UCSD-AML1 (cell line): ENCODE data around the gene HSDL2.
"Not testable (repeated sequence)": the region's sequence is repeated elsewhere in the genome, so short reads cannot be mapped to it uniquely, and the experiment has no call there.

Source experiments
- DNase-seq: peaks from one replicate; lab custom pipeline; 2025; ENCODE audit not compliant: unreplicated experiment; lab: John Stamatoyannopoulos, UW

The HSDL2 gene

GRCh38 chr9:112393146-112393545 is 13.2 kb downstream of the HSDL2 start:
- not testable (repeated sequence) for DNase-seq

- DNase-seq: no peak
These were observed 16.5 kb downstream of the HSDL2 start for GRCh38 chr9:112396416-112396815.

- DNase-seq: no peak
These were observed 17.0 kb downstream of the HSDL2 start for GRCh38 chr9:112396872-112397271.

DNA sequence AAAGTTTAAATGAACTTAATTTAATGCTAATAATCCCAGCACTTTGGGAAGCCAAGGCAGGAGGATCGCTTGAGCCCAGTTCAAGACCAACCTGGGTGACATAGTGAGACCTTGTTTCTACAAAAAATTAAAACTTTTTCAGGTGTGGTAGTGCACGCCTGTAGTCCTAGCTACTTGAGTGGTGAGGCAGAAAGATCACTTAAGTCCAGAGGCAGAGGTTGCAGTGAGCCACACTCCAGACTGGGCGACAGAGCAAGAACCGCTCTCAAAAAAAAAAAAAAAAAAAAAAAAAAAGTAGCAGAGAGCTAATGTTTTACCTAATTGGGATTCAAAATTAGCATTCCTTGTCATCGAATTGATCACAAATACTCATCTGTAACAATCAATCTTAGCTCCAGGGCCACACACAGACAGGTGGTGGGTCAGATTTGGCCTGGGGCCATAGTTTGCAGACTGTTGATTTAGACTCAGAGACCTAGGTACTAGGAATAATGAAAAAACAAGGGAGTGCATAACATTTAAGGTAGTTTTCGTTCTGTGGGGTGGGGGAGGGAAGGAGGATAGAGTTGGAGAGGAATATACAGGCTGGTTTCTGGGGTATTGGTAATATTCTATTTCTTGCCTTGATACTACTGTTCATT is 21.4 kb downstream of the HSDL2 start:
- DNase-seq: no peak

DNA sequence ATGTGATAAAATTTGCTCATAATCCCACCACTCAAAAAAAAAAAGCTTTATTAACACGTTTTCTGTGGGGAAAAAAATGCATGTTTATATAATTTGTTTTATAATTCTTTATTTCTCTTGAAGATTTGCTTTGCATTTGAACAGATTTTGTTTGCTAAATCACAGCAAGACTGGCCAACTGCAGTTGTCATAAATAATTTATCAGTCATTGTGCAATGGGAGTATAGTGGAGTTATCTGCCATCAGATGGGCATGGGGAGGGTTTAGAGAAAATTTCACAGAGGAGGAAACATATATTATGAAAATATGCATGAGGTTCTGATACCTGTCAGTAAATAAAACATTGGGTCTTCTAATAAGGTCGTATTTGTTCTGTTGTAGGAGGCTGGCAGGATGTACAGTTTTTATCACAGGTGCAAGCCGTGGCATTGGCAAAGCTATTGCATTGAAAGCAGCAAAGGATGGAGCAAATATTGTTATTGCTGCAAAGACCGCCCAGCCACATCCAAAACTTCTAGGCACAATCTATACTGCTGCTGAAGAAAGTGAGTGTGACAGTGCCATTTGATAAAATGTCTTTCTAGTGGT is 23.8 kb downstream of the HSDL2 start:
- no peak for DNase-seq

DNA sequence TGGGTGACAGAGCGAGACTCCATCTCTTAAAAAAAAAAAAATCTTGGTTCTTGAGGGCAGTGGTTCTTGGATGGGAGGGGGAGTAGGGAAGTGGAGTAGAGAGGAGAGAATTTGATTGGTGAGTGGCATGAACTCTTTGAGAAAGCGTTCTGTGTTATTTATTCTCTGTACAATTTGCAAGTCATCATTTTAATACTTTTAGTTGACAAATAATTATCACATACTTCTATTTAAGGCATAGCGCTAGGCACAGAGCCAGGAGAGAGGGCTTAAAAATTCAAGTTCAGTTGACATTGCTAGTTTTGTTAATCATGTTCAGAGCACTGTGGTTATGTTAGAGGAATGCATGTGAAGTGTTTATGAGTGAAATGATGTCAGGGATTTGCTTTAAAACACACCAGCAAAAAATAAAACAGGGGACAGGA is 24.6 kb downstream of the HSDL2 start:
- DNase-seq: no peak

DNA sequence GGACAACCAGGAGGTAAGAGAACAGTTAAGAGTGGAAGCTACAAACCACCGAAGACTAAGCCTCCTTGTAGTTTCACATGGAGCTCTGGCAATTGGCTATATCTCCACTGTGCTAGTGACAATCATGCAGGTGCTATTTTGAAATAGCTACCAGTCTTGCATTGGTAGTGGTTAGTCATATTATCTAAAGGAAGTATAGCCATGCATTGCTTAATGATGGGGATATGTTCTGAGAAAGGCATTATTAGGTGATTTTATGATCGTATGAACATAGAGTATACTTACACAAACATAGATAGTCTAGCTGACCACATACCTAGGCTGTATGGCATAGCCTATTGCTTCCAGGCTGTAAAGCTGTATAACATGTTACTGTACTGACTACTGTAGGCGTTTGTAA is 28.4 kb downstream of the HSDL2 start:
- no peak for DNase-seq

- DNase-seq: no peak
These were observed 28.9 kb downstream of the HSDL2 start for GRCh38 chr9:112408819-112409218.

DNA sequence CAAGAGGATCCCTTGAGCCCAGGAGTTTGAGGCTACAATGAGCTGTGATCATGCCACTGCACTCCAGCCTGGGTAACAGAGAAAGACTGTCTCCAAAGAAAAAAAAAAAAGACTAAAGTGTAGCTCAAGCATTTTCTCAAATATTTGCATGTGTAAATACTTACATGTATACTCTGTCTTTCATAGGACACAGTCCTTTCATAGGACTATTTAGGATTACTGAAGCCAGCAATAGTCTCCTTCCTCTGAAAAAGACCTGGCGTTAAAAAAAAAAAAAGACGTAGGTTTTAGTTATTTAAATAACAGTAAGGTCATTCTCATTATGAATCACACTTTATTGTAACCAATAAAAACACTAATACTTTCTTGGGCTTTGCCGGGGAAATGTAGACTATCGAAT is 29.9 kb downstream of the HSDL2 start:
- no peak for DNase-seq

GRCh38 chr9:112411626-112412027 is 31.7 kb downstream of the HSDL2 start:
- DNase-seq: no peak

DNA sequence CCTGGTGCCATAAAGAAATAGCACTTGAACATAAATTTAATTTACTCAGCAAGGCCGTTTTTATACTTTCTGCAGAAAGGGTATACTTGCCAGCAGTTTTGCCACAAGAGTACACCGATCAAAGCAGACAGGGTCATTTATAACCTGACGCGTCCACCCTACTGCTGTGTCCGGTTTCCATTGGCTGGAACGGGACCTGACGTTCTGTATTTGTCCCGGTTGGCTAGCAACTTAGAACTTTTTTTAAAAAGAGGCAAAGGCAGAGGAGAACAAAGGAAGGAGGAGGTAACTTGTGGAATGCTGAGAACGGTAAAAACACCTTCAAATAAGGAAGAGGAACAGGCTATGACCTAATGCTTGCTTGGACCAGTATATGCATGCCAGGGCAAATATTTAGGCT is 33.8 kb downstream of the HSDL2 start:
- DNase-seq: not testable (repeated sequence)

DNA sequence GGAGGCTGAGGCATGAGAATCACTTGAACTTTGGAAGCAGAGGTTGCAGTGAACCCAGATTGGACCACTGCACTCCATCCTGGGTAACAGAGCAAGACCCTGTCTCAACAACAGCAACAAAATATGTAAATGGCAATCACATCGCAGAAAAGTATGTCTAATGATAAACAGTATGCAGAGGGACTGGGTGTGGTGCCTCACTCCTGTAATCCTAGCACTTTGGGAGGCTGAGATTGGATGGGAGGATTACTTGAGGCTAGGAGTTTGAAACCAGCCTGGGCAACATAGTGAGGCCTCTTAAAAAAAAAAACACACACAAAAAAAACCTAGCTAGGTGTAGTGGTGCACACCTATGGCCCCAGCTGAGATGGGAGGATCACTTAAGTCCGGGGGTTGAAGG is 40.3 kb downstream of the HSDL2 start:
- no peak for DNase-seq

DNA sequence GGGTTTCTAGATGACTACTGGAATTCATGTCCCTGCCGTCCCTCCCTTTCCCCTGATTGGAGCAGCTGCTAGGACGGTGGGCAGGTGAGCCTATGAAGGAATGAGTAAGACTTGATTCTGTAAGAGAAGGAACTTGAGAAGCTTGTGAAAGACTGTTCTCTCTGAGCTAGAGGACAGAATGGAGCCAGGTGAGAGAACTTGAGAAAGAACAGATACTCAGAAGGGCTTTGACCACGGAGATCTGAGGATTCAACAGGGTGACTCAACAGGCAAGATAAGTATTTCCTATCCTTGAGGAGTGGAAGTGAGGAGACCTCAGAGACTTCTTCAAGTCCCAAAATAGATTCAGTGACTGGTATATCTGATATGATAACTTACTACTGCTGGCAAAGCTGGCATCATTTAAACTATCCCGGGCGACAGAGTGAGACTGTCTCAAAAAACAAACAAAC is 41.9 kb downstream of the HSDL2 start:
- DNase-seq: no peak

DNA sequence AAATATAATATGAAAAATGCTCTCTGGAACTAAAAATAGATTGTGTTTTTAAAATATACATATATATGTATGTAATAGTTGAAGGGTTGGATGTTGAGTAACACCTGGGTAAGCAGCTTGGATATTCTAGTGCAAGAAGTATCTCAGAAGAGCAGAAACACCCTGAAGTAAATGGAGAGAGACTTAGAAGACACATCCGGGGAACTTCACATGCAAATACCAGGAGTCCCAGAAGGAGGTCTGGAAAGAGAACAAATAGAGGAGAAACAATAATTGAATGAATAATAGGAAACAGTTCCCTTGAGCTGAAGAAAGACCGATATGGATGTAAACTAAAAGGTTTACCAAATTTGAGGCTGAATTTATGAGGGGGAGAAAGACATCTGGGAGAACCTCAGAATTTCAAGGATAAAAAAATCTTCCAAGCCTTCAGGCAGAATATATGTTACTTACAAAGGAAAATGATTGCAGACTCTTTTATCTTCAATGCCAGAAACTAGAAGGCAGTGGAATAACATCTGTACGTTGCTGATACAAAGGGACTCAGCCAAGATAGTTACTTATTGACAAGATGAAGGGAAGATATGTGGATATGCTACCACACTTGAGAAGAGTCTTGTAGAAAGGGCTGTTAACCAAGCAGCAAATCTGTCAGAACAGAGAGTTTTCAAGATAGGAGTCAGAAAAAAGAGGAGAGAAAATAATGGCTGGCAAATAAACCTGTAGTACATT is 42.7 kb downstream of the HSDL2 start:
- no peak for DNase-seq

GRCh38 chr9:112430006-112430522 is 50.2 kb downstream of the HSDL2 start:
- no peak for DNase-seq

GRCh38 chr9:112433499-112434392 is 53.8 kb downstream of the HSDL2 start:
- no peak for DNase-seq

GRCh38 chr9:112434487-112434886 is 54.6 kb downstream of the HSDL2 start:
- DNase-seq: no peak

DNA sequence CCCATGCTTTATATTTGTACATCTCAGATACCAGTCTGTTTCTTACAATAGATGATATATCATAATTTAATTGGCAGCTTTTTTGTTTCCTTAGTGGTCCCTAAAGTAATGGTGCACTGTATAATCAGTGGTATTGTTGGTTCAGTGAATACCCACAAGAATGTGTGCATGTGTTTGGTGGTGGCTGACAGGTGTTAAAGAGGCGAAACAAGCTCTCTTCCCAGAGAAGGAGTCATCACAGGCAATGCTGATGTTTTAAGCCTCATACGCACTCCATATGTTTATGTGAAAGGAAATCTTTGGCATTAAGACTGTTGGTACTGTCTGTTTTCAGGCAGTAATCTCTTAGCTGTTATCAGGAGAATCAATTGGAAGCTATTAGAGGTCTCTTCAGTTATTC is 57.5 kb downstream of the HSDL2 start:
- no peak for DNase-seq

DNA sequence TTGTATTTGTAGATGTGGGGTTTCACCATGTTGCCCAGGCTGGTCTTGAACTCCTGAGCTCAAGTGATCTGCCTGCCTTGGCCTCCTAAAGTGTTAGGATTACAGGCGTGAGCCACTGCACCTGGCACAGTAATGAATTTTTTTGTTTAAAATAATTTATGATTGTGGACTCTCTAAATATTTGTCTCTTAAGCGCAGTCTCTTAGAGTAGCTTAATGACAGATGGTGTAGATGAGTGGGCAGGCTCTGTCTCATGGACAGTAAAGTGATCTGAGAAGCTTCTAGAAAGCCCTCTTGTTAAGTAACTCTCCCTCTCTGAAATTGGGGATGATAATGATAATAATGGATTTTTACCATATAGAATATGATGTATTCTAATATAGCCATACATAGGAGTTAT is 59.3 kb downstream of the HSDL2 start:
- no peak for DNase-seq

- DNase-seq: no peak
These were observed 59.9 kb downstream of the HSDL2 start for GRCh38 chr9:112439825-112440224.

- peak; percentile 13 for DNase-seq
These were observed 63.3 kb downstream of the HSDL2 start for GRCh38 chr9:112443200-112443599.
